HCT116 (cell line): ENCODE measurements around the gene PHACTR1. TPM values are rescaled to one million over a fixed set of nuclear protein-coding genes. Genes with fewer than 3 reads are reported as not detected.

Experiments used
- ATAC-seq: fragments of 200-7000 bp; cut with Tn5 transposase; 2 replicates; pipeline ENCODE4 v1.9.1; 2020; ENCODE audit warnings: mild to moderate bottlenecking, moderate library complexity
- BruUV-seq: library from RNA; stranded (reverse); fragments of 400-500 nt; replicated peaks from 2 replicates; lab custom pipeline; 2021; lab: Mats Ljungman, UMichigan
- CTCF ChIA-PET: fragments of 300-600 bp; sonication (Branson Sonifier 250); formaldehyde crosslinking; loops from one replicate; lab custom pipeline; 2021; ENCODE audit warnings: antibody characterized with exemption; lab: Charles Lee
- POLR2A ChIA-PET: fragments of 300-600, 350-600 bp; sonication (Branson Sonifier 250); formaldehyde crosslinking; loops from one replicate; lab custom pipeline; 2021; ENCODE audit warnings: antibody characterized with exemption; lab: Charles Lee
- RAD21 ChIA-PET, 2 experiments: fragments of 300-600 bp; sonication (Branson Sonifier 250); formaldehyde crosslinking; loops; one replicate each; lab custom pipeline; 2023; ENCODE audit warnings: low total read pairs in 2 of 2; ENCODE audit not compliant: uncharacterized antibody in 2 of 2, unreplicated experiment in 2 of 2, low non-redundant PET in 1 of 2; lab: Charles Lee
- DNase-seq: peaks from one replicate; pipeline ENCODE4 v3.0.0-alpha.2; 2010; ENCODE audit warnings: low read depth, low spot score
- H2AFZ ChIP-seq: fragments of 200-600 bp; shearing (Covaris generic), sonication (generic); 2 replicates; pipeline ENCODE4 v1.6.1; 2017; ENCODE audit warnings: low read depth, mixed run types, mixed read lengths, antibody characterized with exemption, low read length; ENCODE audit not compliant: poor library complexity, severe bottlenecking
- H3K27ac ChIP-seq: 2 replicates; pipeline ENCODE4 v1.5.1; 2012; ENCODE audit warnings: low read depth, low read length
- H3K27me3 ChIP-seq: fragments of 200-600 bp; sonication (generic); 2 replicates; pipeline ENCODE4 v1.6.1; 2016; ENCODE audit warnings: mixed run types, low read length, mixed read lengths; ENCODE audit not compliant: insufficient read depth
- H3K36me3 ChIP-seq, 2 experiments: fragments of 200-500 bp in 1 of 2; fragments of 200-600 bp in 1 of 2; sonication (Bioruptor generic) in 1 of 2; sonication (generic) in 1 of 2; 2 replicates each; pipeline versions ENCODE4 v1.5.1 to v1.6.1; 2014 to 2016; ENCODE audit warnings: low read length in 2 of 2, inconsistent platforms in 1 of 2, mixed read lengths in 1 of 2, mixed run types in 1 of 2; ENCODE audit not compliant: insufficient read depth in 2 of 2, control insufficient read depth in 1 of 2
- H3K4me1 ChIP-seq, 2 experiments: fragments of 200-600 bp in 1 of 2; sonication (generic) in 1 of 2; 2 replicates each; pipeline versions ENCODE4 v1.5.1 to v1.6.1; 2012 to 2017; ENCODE audit warnings: low read length in 2 of 2, inconsistent platforms in 1 of 2, mild to moderate bottlenecking in 1 of 2, mixed read lengths in 1 of 2, mixed run types in 1 of 2, moderate library complexity in 1 of 2; ENCODE audit not compliant: insufficient read depth in 2 of 2, control insufficient read depth in 1 of 2
- H3K4me2 ChIP-seq: fragments of 200-600 bp; sonication (generic); 2 replicates; pipeline ENCODE4 v1.6.1; 2017; ENCODE audit warnings: mixed run types, low read length, mixed read lengths
- H3K4me3 ChIP-seq, 2 experiments: fragments of 200-600 bp in 1 of 2; sonication (generic) in 1 of 2; replicated peaks in 1 of 2; 2 replicates each; pipeline ENCODE4 v1.5.1; 2011 to 2016; ENCODE audit warnings: low read length in 2 of 2, control low read depth in 1 of 2, low read depth in 1 of 2, mild to moderate bottlenecking in 1 of 2, mixed read lengths in 1 of 2, mixed run types in 1 of 2
- H3K79me2 ChIP-seq: fragments of 200-600 bp; sonication (generic); 2 replicates; pipeline ENCODE4 v1.6.1; 2017; ENCODE audit warnings: mild to moderate bottlenecking, mixed run types, low read length, moderate library complexity, mixed read lengths; ENCODE audit not compliant: insufficient read depth
- H3K9ac ChIP-seq: fragments of 200-600 bp; sonication (generic); 2 replicates; pipeline ENCODE4 v1.6.1; 2016; ENCODE audit warnings: low read length, mixed read lengths
- H3K9me2 ChIP-seq: fragments of 200-600 bp; sonication (generic), shearing (Covaris generic); 2 replicates; pipeline ENCODE4 v1.6.1; 2017; ENCODE audit warnings: mixed run types, mild to moderate bottlenecking, moderate library complexity; ENCODE audit not compliant: insufficient read depth
- H3K9me3 ChIP-seq, 2 experiments: fragments of 200-500 bp in 1 of 2; fragments of 200-600 bp in 1 of 2; sonication (Bioruptor generic) in 1 of 2; sonication (generic) in 1 of 2; 2 replicates each; pipeline ENCODE4 v1.6.1; 2014 to 2017; ENCODE audit warnings: low read length in 2 of 2, mixed read lengths in 2 of 2, inconsistent platforms in 1 of 2, low read depth in 1 of 2, mild to moderate bottlenecking in 1 of 2, mixed run types in 1 of 2, moderate library complexity in 1 of 2; ENCODE audit not compliant: control insufficient read depth in 1 of 2, insufficient read depth in 1 of 2
- H4K20me1 ChIP-seq: fragments of 200-600 bp; sonication (generic), shearing (Covaris generic); 2 replicates; pipeline ENCODE4 v1.6.1; 2017; ENCODE audit warnings: mixed run types, mild to moderate bottlenecking, moderate library complexity; ENCODE audit not compliant: insufficient read depth
- ATF3 ChIP-seq: IDR thresholded peaks from 2 replicates; pipeline ENCODE4 v1.6.1; 2012
- CBX3 ChIP-seq: IDR thresholded peaks from 2 replicates; pipeline ENCODE4 v1.6.1; 2012; ENCODE audit warnings: low read depth
- CEBPB ChIP-seq: IDR thresholded peaks from 2 replicates; pipeline ENCODE4 v1.6.1; 2012; ENCODE audit warnings: low read depth
- CTCF ChIP-seq, 3 experiments: fragments of 200-600 bp in 1 of 3; sonication (generic) in 1 of 3; IDR thresholded peaks in 2 of 3; conservative IDR thresholded peaks in 1 of 3; 2 replicates each; pipeline ENCODE4 v1.5.1; 2012 to 2017; ENCODE audit warnings: low read depth in 2 of 3, low read length in 2 of 3, antibody characterized with exemption in 1 of 3, borderline replicate concordance in 1 of 3, control low read depth in 1 of 3, mild to moderate bottlenecking in 1 of 3, mixed read lengths in 1 of 3, mixed run types in 1 of 3, moderate library complexity in 1 of 3; ENCODE audit not compliant: insufficient read depth in 1 of 3
- FOSL1 ChIP-seq: IDR thresholded peaks from 2 replicates; pipeline ENCODE4 v1.6.1; 2012; ENCODE audit warnings: low read depth
- JUND ChIP-seq: IDR thresholded peaks from 2 replicates; pipeline ENCODE4 v1.6.1; 2012
- POLR2AphosphoS5 ChIP-seq: IDR thresholded peaks from 2 replicates; pipeline ENCODE4 v1.6.1; 2011; ENCODE audit warnings: mild to moderate bottlenecking, low read depth, low read length, moderate library complexity
- SIN3A ChIP-seq: IDR thresholded peaks from 2 replicates; pipeline ENCODE4 v1.6.1; 2012; ENCODE audit warnings: low read depth
- SP1 ChIP-seq: IDR thresholded peaks from 2 replicates; pipeline ENCODE4 v1.6.1; 2012; ENCODE audit warnings: low read depth
- SRF ChIP-seq: IDR thresholded peaks from 2 replicates; pipeline ENCODE4 v1.6.1; 2012; ENCODE audit warnings: low read depth
- ZBTB33 ChIP-seq: IDR thresholded peaks from 2 replicates; pipeline ENCODE4 v1.6.1; 2011; ENCODE audit warnings: mild to moderate bottlenecking, low read length, moderate library complexity; ENCODE audit not compliant: insufficient replicate concordance; ENCODE audit errors: extremely low read depth
- ZFX ChIP-seq: fragments of 450-650 bp; IDR thresholded peaks from 2 replicates; pipeline ENCODE4 v1.6.1; 2017
- ZNF274 ChIP-seq: fragments of 200-500 bp; sonication (Bioruptor generic); IDR thresholded peaks from 2 replicates; pipeline ENCODE4 v1.6.1; 2014; ENCODE audit warnings: mild to moderate bottlenecking, low read depth, low read length, inconsistent platforms
- intact Hi-C: fragments of 100-400 bp; cut with micrococcal nuclease; formaldehyde crosslinking; loops from 2 replicates; pipeline ENCODE4 v1.10.0; 2022
- total RNA-seq: library from RNA; stranded (reverse); gene quantifications from one replicate; pipeline ENCODE4 v1.2.1, GENCODE V29; 2021; ENCODE audit not compliant: unreplicated experiment
- TF ChIP-seq, protein P1 (sequence below): IDR thresholded peaks from 2 replicates; pipeline ENCODE4 v1.6.1; 2012

PHACTR1 gene
- total RNA-seq, 1 experiment from 2014 or later = 0.17 TPM

DNA sequence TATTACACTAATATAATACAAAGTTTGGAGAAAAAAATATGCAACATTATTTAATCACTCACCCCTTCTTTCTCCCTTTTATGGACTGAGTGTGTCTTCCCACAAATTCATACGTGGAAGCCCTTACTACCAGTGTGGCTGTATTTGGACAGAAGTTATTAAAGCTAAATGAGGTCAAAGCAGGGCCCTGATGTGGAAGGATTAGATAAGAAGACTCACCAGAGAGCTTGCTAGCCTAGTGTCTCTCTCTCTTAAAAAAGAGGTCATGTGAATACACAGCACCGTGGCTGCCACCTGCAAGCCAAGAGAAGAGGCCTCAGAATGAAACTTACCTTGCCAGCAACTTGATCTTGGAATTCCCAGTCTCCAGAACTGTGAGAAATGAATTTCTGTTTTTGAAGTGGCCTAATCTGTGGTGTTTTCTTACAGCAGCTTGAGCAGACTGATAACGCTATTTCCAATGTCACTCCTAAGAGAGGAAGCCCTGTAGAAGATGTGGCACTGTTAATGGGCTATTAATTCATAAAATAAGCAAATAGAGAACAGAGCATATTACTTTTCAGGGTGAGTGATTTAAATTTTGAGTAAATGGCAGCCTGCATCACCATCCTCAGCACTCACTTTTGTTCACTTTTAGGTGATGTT lies 378.3 kb downstream of the PHACTR1 start:
- Histone ChIP-seq H3K27me3 (peaks cover 32% of the 10 kb centered on the region; the same call in 1 of the 2 replicates), H3K9me3 (no peaks in the 10 kb centered on the region), H3K4me3 (no peak overlapping the region), H4K20me1 (no peaks in the 10 kb centered on the region), H3K9me2 (no peaks in the 10 kb centered on the region), H3K9ac (no peak overlapping the region), H3K4me1 (no peaks in the 10 kb centered on the region), H3K4me2 (no peak overlapping the region), H3K36me3 (no peaks in the 10 kb centered on the region), H3K27ac (no peak overlapping the region), H2AFZ (no peak overlapping the region), H3K79me2 (no peaks in the 10 kb centered on the region)
- POLR2A ChIA-PET = no interaction called here
- intact Hi-C loops = no loop called here
- CTCF ChIA-PET = no interaction called here
- no TSS peak for BruUV-seq
- no peak for DNase-seq
- no peak for ATAC-seq
- RAD21 ChIA-PET = no interaction called here
- TF ChIP-seq ZNF274 (no peak), SIN3A (no peak), ZBTB33 (no peak), JUND (no peak)

- intact Hi-C loops = no loop called here
- DNase-seq (no peak), ATAC-seq (no peak)
- Histone ChIP-seq H3K27ac (no peak overlapping the region), H4K20me1 (no peaks in the 10 kb centered on the region), H3K9ac (no peak overlapping the region), H3K9me2 (no peaks in the 10 kb centered on the region), H3K4me3 (no peak overlapping the region), H3K79me2 (no peaks in the 10 kb centered on the region), H3K27me3 (peaks cover 32% of the 10 kb centered on the region; the same call in 1 of the 2 replicates), H3K36me3 (no peaks in the 10 kb centered on the region), H3K4me2 (no peak overlapping the region), H3K9me3 (no peaks in the 10 kb centered on the region), H3K4me1 (no peaks in the 10 kb centered on the region), H2AFZ (no peak overlapping the region)
- ChIA-PET RAD21 (no interaction called here), CTCF (no interaction called here), POLR2A (no interaction called here)
- BruUV-seq = no TSS peak
- TF ChIP-seq SIN3A (no peak), ZFX (no peak), CEBPB (no peak), SRF (no peak), ATF3 (no peak), CBX3 (no peak), SP1 (no peak), CTCF (IDR thresholded peaks at IDR 0.05 in 2 of 3, conservative IDR thresholded peaks at IDR 0.05 in 1 of 3; ENCODE audit: borderline replicate concordance in 1 of 3, insufficient read depth in 1 of 3, low read depth in 2 of 3, low read length in 2 of 3) (no peak), POLR2AphosphoS5 (no peak), FOSL1 (no peak), ZNF274 (no peak), ZBTB33 (no peak)
- TF ChIP-seq, protein P1, sequence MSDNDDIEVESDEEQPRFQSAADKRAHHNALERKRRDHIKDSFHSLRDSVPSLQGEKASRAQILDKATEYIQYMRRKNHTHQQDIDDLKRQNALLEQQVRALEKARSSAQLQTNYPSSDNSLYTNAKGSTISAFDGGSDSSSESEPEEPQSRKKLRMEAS = no peak
Observed at GRCh38 chr6:13096084-13096483, 379.5 kb downstream of the PHACTR1 start.
